Testis (tissue), 3 donors: Measurements from ENCODE around the gene ZSCAN20. TPM values are rescaled to one million over a fixed set of nuclear protein-coding genes. Genes with fewer than 3 reads are reported as not detected.

Source experiments
- DNase-seq: peaks from one replicate; pipeline ENCODE4 v3.0.0-alpha.2; 2019
- H3K27ac ChIP-seq, 2 donors: fragments of 200-600 bp; sonication (generic); one replicate each; pipeline ENCODE4 v1.5.1; 2019
- H3K27me3 ChIP-seq: fragments of 200-600 bp; sonication (generic); one replicate; pipeline ENCODE4 v1.5.1; 2019
- H3K36me3 ChIP-seq: fragments of 200-600 bp; sonication (generic); one replicate; pipeline ENCODE4 v1.5.1; 2017; ENCODE audit warnings: low read depth; ENCODE audit errors: missing control alignments
- H3K4me1 ChIP-seq: fragments of 200-600 bp; sonication (generic); one replicate; pipeline ENCODE4 v1.5.1; 2019
- H3K4me3 ChIP-seq, 2 donors: fragments of 200-600 bp; sonication (generic); one replicate each; pipeline ENCODE4 v1.5.1; 2017 to 2019
- H3K9me3 ChIP-seq: fragments of 200-600 bp; sonication (generic); one replicate; pipeline ENCODE4 v1.5.1; 2017
- CTCF ChIP-seq, 3 experiments: fragments of 450-650 bp in 2 of 3; fragments of 200-600 bp in 1 of 3; sonication (generic) in 1 of 3; IDR thresholded peaks; one replicate each; pipeline ENCODE4 v1.5.1; 2016 to 2019; ENCODE audit warnings: antibody characterized with exemption in 3 of 3, mild to moderate bottlenecking in 2 of 3, moderate library complexity in 1 of 3
- POLR2A ChIP-seq: fragments of 450-650 bp; IDR thresholded peaks from one replicate; pipeline ENCODE4 v1.6.1; 2017; ENCODE audit warnings: antibody characterized with exemption, mild to moderate bottlenecking, moderate library complexity
- WGBS, 2 donors: methylation state at CpG; one replicate each; pipeline ENCODE4 v1.1.5; 2018; 5-methylcytosine and 5-hydroxymethylcytosine counted together
- intact Hi-C: fragments of 100-400 bp; cut with DNase I; formaldehyde crosslinking; loops from one replicate; pipeline ENCODE4 v1.15.1; 2023; ENCODE audit warnings: low total_unique reads
- polyA plus RNA-seq: library from polyadenylated mRNA; stranded (reverse); fragments of 350-450 nt; fragmentation: Illumina TruSeq; extraction: RNeasy Lipid Tissue Mini Kit (QIAGEN cat#74804); gene quantifications from one replicate; pipeline ENCODE4 v1.2.3, GENCODE V29; 2014; ENCODE audit warnings: low read depth, low replicate concordance; ENCODE audit not compliant: insufficient read depth
- total RNA-seq, 2 donors: library from RNA; depleted of rRNA; stranded (reverse); fragments of >200 nt; gene quantifications; one replicate each; pipeline ENCODE4 v1.2.3, GENCODE V29; 2016

ZSCAN20 gene
- total and polyA plus RNA-seq, 3 donors from 2014 or later: 4.5 to 10.1 (median 9.8) TPM

GRCh38 chr1:33460144-33460543 is 12.3 kb upstream of the ZSCAN20 start:
- H3K27ac ChIP-seq: peak overlapping the region in 1 of 2 donors; percentile 8
- no peaks in the 10 kb centered on the region for H3K36me3 ChIP-seq
- intact Hi-C loops: no loop called here
- WGBS, 2 donors: 88 to 89% methylated on average over 3 of the region's 3 CpGs
- no peaks in the 10 kb centered on the region for H3K27me3 ChIP-seq
- no peak for DNase-seq
- TF ChIP-seq CTCF (IDR thresholded peaks at IDR 0.05): no peak
- no peak for TF ChIP-seq POLR2A
- no peaks in the 10 kb centered on the region for H3K4me1 ChIP-seq
- H3K4me3 ChIP-seq: no peak overlapping the region
- H3K9me3 ChIP-seq: no peaks in the 10 kb centered on the region

- Histone ChIP-seq H3K27me3 (no peaks in the 10 kb centered on the region), H3K4me3 (no peak overlapping the region), H3K4me1 (no peaks in the 10 kb centered on the region), H3K36me3 (no peaks in the 10 kb centered on the region), H3K9me3 (no peaks in the 10 kb centered on the region), H3K27ac (peak overlapping the region in 1 of 2 donors; percentile 8)
- intact Hi-C loops: no loop called here
- TF ChIP-seq CTCF (IDR thresholded peaks at IDR 0.05): no peak
- TF ChIP-seq POLR2A: no peak
- peak; percentile 17 for DNase-seq
- 54 to 59% methylated on average over 4 of the region's 4 CpGs for WGBS, 2 donors
These were observed 11.4 kb upstream of the ZSCAN20 start for GRCh38 chr1:33460947-33461629.

GRCh38 chr1:33462405-33463164 is 9.9 kb upstream of the ZSCAN20 start:
- WGBS, 2 donors: 88 to 91% methylated on average over 7 to 8 of the region's 8 CpGs
- intact Hi-C loops: no loop called here
- TF ChIP-seq CTCF (IDR thresholded peaks at IDR 0.05) (no peak), POLR2A (no peak)
- Histone ChIP-seq H3K27ac (no peak overlapping the region), H3K4me1 (no peaks in the 10 kb centered on the region), H3K9me3 (no peaks in the 10 kb centered on the region), H3K4me3 (no peak overlapping the region), H3K36me3 (no peaks in the 10 kb centered on the region), H3K27me3 (no peaks in the 10 kb centered on the region)
- DNase-seq: no peak

- H3K36me3 ChIP-seq: no peaks in the 10 kb centered on the region
- H3K27ac ChIP-seq: no peak overlapping the region
- no peaks in the 10 kb centered on the region for H3K9me3 ChIP-seq
- WGBS, 2 donors: 92 to 100% methylated on average over 3 of the region's 3 CpGs
- no peak overlapping the region for H3K4me3 ChIP-seq
- no peak for DNase-seq
- TF ChIP-seq CTCF (IDR thresholded peaks at IDR 0.05): no peak
- intact Hi-C loops: no loop called here
- H3K4me1 ChIP-seq: no peaks in the 10 kb centered on the region
- no peaks in the 10 kb centered on the region for H3K27me3 ChIP-seq
These were observed 7.9 kb upstream of the ZSCAN20 start for GRCh38 chr1:33464552-33464951.
